Myocyte (in vitro differentiated cells): ENCODE results near the gene ARFGEF3. TPM values are rescaled to one million over a fixed set of nuclear protein-coding genes. Genes with fewer than 3 reads are reported as not detected.

Source experiments
- total RNA-seq: library from RNA; depleted of rRNA; stranded (reverse); fragments of >200 nt; gene quantifications from 2 replicates; pipeline ENCODE4 v1.2.3, GENCODE V29; 2014

The ARFGEF3 gene
- total RNA-seq, 1 donor from 2014 or later, result 0.03 TPM

Other genes with a start within 250 kb of the ARFGEF3 start
- gene PERP, start 54.5 kb upstream of the ARFGEF3 start, total RNA-seq, result 0.42 and 0.70 TPM in 2 replicates
- gene PBOV1, start 56.6 kb downstream of the ARFGEF3 start, total RNA-seq, result not detected in 2 replicates
- not detected in 2 replicates for gene SMIM28, start 216.0 kb downstream of the ARFGEF3 start, total RNA-seq
- 32.8 and 38.7 TPM in 2 replicates for gene HEBP2, start 242.3 kb downstream of the ARFGEF3 start, total RNA-seq